CD4-positive, alpha-beta T cell treated with Interleukin-17A for 1 hour (primary cell): ENCODE results near the gene DNAJC27.
A peak's percentile ranks its signal among the peaks of the same experiment; 100 is the strongest.
"Not testable (repeated sequence)": the region's sequence is repeated elsewhere in the genome, so short reads cannot be mapped to it uniquely, and the experiment has no call there.

Experiments used
- DNase-seq: peaks from one replicate; pipeline ENCODE4 v3.0.0-alpha.2; 2020

Gene DNAJC27

DNA sequence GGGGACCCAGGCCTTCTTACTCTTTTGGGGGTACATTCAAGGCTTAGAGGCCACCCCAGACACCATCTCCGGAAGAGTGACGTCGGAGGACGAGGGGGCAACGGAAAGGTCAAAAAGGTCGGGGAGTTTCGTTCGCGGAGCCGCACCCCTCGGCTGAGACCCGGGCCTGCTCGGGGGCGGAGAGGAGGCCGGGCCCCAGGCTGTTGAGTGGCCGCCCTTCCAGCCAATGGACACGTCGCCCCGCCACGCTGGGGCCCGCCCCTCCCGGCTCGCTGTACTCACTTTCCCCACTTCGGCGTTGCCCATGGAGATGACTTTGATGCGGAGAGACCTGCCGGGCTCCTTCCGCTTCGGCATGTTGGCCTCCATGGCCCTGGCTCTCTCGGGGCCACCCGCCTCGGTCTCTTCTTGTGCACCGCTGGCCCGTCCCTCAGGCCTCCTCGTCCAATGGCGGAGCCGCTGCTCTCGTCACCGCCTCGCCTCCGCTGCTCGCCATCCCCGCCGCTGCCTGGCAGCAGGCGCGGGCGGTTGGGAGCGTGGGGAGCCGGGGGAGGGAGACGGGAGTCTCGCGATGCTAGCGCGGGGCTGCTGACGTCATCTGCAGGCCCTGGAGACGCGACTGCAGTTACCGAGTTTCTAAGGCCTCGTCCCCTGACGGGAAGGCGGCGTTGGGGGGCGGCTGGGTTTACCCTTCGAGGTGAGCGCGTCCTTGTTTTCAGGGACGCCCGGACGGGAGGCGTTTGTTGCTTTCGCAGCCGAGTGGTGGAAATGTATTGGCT lies at the start of gene DNAJC27:
Gene DNAJC27 (minus strand): TSS at position 420 of the 779 bp plus-strand sequence. CDS start 51 bp downstream, at position 369.
- DNase-seq = peak; percentile 98

DNA sequence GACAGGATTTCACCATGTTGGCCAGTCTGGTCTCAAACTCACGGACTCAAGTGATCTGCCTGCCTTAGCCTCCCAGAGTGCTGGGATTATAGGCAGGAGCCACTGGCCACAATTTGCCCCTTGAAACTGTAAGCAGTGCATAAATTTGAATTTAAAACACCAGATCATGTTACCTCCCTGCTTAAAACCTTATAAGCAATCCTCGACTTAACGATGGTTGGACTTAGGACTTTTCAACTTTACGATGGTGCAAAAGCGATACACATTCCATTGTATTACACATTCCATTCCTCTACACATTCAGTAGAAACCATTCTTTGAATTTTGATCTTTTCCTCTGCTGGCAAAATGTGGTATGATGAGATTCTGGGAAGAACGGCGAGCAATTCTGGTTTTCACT lies 46.9 kb upstream of the DNAJC27 start:
- DNase-seq = no peak

DNA sequence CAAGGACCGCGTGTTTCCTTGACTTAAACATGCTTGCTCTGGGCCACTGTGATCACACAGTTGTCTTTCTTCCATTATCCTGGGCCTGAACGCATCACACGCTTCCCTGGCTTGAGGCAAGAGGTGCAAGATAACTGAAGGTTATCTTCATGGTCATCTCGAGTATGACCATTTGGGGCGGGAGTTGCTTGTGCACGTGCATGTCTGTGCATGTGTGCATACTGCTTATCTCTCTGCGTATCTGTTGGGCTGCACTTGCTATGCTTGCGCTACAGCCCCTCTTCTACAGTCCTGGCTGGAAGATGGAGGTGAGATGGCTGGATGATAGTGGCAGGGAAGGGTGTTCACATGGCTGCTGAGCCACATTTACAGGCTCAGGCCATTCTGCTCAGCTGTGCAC lies 42.9 kb upstream of the DNAJC27 start:
- DNase-seq = no peak

GRCh38 chr2:25011342-25011741 lies 39.6 kb upstream of the DNAJC27 start:
- DNase-seq = not testable (repeated sequence)

GRCh38 chr2:25009954-25010353 lies 38.2 kb upstream of the DNAJC27 start:
- DNase-seq = no peak

DNA sequence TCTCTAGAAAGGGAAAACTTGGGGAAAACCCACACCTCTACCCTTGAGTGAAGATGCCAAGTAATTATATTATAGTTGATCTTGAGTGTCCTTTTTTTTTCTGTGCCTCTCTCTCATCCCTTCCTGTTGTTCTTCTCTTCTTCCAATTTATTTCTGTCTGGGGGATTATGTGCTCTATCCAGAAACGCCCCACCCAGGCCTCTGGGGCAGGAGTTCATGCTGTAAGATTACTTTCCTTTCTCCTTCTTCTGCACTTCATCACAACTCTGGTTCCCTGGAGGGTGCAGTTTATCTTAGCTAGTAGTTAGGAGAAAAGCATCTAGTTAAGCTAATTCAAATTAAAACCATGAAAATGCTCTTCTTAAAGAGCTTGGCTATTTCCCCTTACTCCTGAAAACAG lies 30.3 kb upstream of the DNAJC27 start:
- no peak for DNase-seq

GRCh38 chr2:25001325-25001637 lies 29.5 kb upstream of the DNAJC27 start:
- DNase-seq = no peak

DNA sequence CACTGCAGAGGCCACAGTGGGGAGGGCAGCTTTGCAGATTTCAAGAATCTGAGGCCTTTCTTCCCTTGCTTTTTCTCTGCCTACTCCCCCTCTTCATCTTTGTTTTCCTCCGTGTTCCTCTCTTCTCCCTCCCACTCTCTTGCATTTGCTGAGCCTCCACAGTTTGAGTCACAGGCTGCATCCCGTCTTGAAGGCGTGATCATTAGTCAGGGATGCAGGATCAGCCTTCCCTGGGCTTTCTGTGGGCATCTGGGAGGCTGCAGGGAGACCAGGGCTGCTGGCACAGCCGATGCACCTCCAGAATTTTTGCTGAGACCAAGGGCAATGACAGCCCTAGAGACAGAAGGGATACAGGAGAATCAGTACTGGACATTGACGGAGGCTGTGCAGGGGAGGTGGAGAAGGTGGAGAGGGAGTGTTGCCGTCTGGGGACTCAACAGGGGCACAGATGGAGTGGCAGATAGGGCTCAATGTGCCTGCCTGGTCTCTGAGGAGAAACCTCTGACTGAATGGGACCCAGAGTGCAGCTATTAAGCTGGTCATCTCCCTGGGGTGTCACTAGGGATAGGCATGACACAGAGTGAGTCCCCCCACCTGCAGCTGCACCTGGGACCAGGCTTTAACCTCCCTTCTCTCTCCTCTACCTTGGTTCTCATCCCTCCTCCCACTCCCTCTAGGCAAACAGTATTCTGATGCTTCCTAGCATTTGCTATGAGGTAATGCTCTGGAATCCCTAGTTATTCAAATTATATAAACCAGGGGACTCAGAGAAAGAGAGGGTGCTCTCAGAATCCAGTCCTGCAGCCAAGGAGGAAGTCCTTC lies 29.0 kb upstream of the DNAJC27 start:
- DNase-seq = no peak

- DNase-seq = no peak
Measured at GRCh38 chr2:25000036-25000435, 28.3 kb upstream of the DNAJC27 start.

DNA sequence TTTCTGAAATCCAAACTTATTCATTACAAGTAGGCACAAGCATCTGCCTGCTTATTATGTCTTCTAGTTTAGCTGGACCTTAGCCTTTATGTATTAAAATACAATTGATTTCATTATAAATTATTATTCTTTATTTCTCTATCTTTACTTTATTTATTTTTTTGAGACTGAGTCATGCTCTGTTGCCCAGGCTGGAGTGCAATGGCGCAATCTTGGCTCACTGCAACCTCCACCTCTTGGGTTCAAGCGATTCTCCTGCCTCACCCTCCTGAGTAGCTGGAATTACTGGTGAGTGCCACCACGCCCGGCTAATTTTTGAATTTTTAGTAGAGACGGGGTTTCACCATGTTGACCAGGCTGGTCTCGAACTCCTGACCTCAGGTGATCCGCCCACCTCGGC lies 27.3 kb upstream of the DNAJC27 start:
- DNase-seq = not testable (repeated sequence)

- DNase-seq = no peak
Measured at GRCh38 chr2:24994146-24994724, 22.5 kb upstream of the DNAJC27 start.

GRCh38 chr2:24993406-24994145 lies 21.8 kb upstream of the DNAJC27 start:
- no peak for DNase-seq

GRCh38 chr2:24986372-24986771 lies 14.6 kb upstream of the DNAJC27 start:
- no peak for DNase-seq

DNA sequence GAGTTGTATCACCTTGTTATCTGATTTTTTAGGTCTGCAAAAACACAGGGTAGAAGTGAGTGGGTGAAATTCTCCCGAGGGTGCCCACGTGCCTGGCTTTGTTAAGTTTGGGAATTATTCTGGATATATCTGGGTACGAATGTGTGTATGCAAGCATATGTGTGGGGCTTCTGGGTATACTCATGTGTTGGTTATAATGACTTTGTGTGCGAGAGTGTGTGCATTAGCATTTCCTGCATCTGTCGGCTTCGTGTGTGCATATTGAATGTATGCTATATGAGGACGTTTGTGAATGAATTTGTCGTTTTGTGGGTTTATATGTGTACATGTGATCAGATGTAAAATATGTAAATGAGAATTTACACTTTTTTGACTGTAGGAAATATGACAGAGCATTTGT lies 13.8 kb upstream of the DNAJC27 start:
- DNase-seq = no peak

DNA sequence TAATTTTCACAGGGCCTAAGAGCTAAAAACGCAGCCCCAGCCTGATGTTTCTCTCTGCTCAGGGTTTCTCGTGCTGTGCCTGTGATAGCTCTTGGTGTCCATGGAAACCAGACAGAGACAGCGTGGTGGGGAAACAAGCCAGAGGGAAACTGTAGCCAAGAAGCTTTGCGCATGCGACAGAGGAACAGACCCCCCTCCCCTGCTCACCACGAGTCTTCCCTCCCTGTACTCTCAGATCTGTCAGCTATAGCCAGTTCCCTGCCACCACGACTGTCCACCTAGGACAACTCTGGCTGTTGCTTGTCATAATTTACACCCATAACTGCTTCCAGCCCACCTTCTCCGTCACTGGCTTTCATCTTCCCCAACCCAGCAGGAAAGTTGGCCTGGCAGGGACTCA lies 13.2 kb upstream of the DNAJC27 start:
- no peak for DNase-seq

DNA sequence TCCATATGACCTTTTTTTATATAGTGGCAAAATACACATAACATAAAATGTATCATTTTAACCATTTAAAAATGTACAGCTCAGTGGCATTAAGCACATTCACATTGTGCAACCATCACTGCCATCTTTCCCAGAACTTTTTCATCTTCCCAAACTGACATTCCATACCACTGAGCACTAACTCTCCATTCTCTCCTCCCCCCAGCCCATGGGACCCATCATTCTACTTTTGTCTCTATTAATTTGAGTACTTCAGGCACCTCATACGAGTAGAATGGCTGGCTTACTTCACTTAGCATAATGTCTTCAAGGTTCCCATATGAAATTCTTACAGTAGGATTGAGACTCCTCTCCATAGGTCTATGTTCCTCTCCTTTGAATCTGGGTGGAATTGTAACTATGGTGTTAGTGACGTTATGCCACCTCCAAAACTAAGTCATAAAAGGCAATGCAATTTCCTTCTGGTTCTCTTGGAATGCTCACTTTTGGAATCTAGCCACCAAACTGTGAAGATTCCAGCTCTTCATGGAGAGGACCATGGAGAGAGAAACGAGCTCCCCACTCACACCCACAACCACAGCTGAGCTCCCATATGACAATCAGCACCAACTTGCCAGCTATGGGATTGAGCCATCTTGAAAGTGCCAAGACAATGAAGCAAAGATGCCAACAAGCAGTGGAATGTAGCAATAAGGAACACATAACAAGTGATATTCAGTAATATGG lies 9.8 kb upstream of the DNAJC27 start:
- DNase-seq = no peak

DNA sequence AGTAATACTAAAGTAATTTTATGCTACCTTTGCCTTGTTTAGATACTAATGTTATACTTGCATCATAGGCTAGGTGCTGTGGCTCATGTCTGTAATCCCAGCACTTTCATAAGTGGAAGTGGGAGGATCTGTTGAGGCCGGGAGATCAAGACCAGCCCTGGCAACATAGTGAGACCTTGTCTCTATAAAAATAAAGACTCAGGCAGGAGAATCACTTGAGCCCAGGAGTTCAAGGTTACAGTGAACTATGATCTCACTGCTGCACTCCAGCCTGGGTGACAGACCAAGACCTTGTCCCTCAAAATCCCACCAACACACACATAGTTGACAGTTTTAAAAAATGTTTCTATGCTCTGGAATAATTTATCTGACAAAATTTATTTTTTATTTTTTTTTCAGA lies 6.9 kb upstream of the DNAJC27 start:
- no peak for DNase-seq

DNA sequence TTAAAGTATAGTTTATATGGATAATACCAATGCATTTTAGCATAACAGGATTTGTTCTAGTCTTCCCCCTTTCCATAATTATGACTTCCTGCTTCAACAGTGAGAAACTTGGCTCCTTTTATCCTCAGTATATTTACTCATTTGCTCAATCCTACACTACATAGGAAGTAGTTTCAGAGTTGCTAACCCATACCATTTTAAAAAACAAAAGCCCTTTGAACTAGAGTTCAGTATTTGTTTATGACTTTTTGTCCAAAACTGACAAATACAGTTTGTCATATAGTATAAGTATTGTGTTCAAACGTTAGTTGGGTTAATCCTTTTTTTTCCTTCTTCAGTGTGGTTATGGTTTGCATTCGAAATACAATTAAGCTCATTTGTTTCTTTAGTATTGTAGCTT lies 5.9 kb upstream of the DNAJC27 start:
- DNase-seq = no peak

- no peak for DNase-seq
Measured at GRCh38 chr2:24973812-24974211, 2.1 kb upstream of the DNAJC27 start.

DNA sequence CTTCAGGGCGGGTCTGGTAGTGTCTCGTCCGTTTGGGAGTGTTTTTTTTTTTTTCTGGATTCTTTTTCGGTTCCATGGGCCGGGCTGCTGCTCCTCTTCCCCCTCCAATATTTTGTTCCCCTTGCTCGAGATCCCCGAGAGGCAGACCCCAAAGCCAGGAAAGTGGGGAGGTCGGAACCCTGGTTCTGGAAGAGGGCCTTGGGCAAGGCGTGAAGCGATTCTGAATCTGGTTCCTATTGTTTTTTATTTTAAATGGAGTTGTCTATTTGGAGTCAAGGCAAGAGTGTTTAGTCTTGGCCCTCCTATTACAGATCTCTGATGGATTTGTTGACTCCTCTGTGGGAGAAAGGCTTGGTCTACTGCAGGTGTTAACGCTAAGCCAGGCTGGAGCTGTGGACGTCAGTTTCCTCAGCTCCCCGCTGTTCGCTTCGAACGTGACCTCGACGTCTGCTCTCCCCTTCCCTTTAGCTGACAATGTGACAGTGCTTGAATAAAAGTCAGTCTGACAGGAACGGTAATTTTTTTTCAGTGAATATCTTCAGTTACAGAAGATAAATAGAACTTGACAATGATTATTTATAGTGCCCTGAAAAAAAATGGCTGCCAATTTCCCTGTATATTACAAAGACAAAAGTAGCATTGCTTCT lies 683 bp upstream of the DNAJC27 start:
- peak; percentile 64 for DNase-seq

DNA sequence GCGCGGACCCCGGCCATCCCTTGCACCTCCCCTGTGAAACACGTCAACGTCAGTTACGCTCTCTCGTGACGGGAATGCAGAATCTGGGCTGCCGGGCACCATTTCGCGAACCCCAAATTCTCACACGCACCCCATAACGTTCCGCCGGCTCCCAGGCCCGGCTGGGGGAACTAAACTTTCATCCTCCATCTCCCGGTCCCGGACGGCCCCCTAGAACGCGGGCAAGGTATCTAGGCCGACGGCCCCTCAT lies 544 bp downstream of the DNAJC27 start:
- DNase-seq = no peak
